Measurements from ENCODE around the gene MINDY2. TPM values are rescaled to one million over a fixed set of nuclear protein-coding genes. Genes with fewer than 3 reads are reported as not detected.

MINDY2 gene
- total and polyA plus RNA-seq, 4 donors = 1.5 to 7.0 (median 5.1) TPM

GRCh38 chr15:58755956-58756355, 15.1 kb upstream of the MINDY2 start:
- H3K4me3 ChIP-seq (ENCODE audit: low read depth in 1 of 3, low read length in 3 of 3) = no peak overlapping the region
- H3K27ac ChIP-seq (ENCODE audit: low read depth in 1 of 2, low read length in 2 of 2) = no peak overlapping the region
- H3K9me3 ChIP-seq (ENCODE audit: control insufficient read depth in 4 of 4, low read length in 3 of 4) = no peaks in the 10 kb centered on the region
- no peak for TF ChIP-seq RXRA (IDR thresholded peaks at IDR 0.05)
- TF ChIP-seq CTCF (IDR thresholded peaks at IDR 0.05; ENCODE audit: low read depth, low read length, missing input control) = no peak
- no peak for TF ChIP-seq EGR1 (IDR thresholded peaks at IDR 0.05; ENCODE audit: low read depth in 2 of 2)
- TF ChIP-seq JUND (IDR thresholded peaks at IDR 0.05) = no peak
- no peak for TF ChIP-seq REST (IDR thresholded peaks at IDR 0.05)
- no peak for TF ChIP-seq YY1 (IDR thresholded peaks at IDR 0.05)
- TF ChIP-seq HNF4G (IDR thresholded peaks at IDR 0.05) = no peak
- TF ChIP-seq GABPA (IDR thresholded peaks at IDR 0.05 in 1 of 2, conservative IDR thresholded peaks at IDR 0.05 in 1 of 2) = no peak
- TF ChIP-seq SP1 (IDR thresholded peaks at IDR 0.05) = no peak
- TF ChIP-seq MAX (IDR thresholded peaks at IDR 0.05) = no peak
- TF ChIP-seq ATF3 (IDR thresholded peaks at IDR 0.05) = no peak
- TF ChIP-seq NR2F2 (IDR thresholded peaks at IDR 0.05) = no peak
- TF ChIP-seq FOXA1 (IDR thresholded peaks at IDR 0.05) = no peak
- TF ChIP-seq HNF4A (conservative IDR thresholded peaks at IDR 0.05) = no peak
- no peak for TF ChIP-seq ZBTB33 (IDR thresholded peaks at IDR 0.05)
- TF ChIP-seq RAD21 (IDR thresholded peaks at IDR 0.05) = no peak
- no peak for TF ChIP-seq TAF1 (conservative IDR thresholded peaks at IDR 0.05)
- TF ChIP-seq FOXA2 (IDR thresholded peaks at IDR 0.05) = no peak
- H3K36me3 ChIP-seq (ENCODE audit: control insufficient read depth in 4 of 4, insufficient read depth in 3 of 4, low read depth in 1 of 4, low read length in 3 of 4) = no peaks in the 10 kb centered on the region
- H3K4me1 ChIP-seq (ENCODE audit: control insufficient read depth in 4 of 4, insufficient read depth in 4 of 4, low read length in 3 of 4) = peaks cover 0 to 5% (median 2%) of the 10 kb centered on the region in 4 donors
- H3K27me3 ChIP-seq (ENCODE audit: control insufficient read depth in 4 of 4, insufficient read depth in 4 of 4, low read length in 3 of 4) = no peaks in the 10 kb centered on the region
- no peak for DNase-seq (ENCODE audit: low spot score)
- WGBS = 80% methylated on average over 6 of the region's 6 CpGs
- H3K9ac ChIP-seq (ENCODE audit: low read depth in 1 of 2, low read length in 2 of 2) = no peak overlapping the region

Measured in liver (tissue), 9 donors.